HG03571 (cell line): ENCODE measurements around the gene PITX3.
"Not testable (repeated sequence)": the region's sequence is repeated elsewhere in the genome, so short reads cannot be mapped to it uniquely, and the experiment has no call there.

Source experiments
- ATAC-seq: cut with Tn5 transposase; IDR thresholded peaks from one replicate; pipeline ENCODE4 v1.9.1; 2021; ENCODE audit not compliant: unreplicated experiment

The PITX3 gene

GRCh38 chr10:102229810-102230263, 11.5 kb downstream of the PITX3 start:
- no peak for ATAC-seq

- no peak for ATAC-seq
Measured at GRCh38 chr10:102227050-102227449, 14.3 kb downstream of the PITX3 start.

GRCh38 chr10:102226542-102226870, 14.8 kb downstream of the PITX3 start:
- no peak for ATAC-seq

GRCh38 chr10:102225646-102226541, 15.4 kb downstream of the PITX3 start, which contains the start of gene ELOVL3:
ELOVL3 (plus strand) TSS chr10:102226299; CDS start chr10:102226549, 250 bp downstream.
- ATAC-seq = peak; percentile 86

GRCh38 chr10:102222797-102223196, 18.5 kb downstream of the PITX3 start:
- no peak for ATAC-seq

- no peak for ATAC-seq
Measured at GRCh38 chr10:102220612-102221011, 20.7 kb downstream of the PITX3 start.

- ATAC-seq = no peak
Measured at GRCh38 chr10:102219370-102219769, 21.9 kb downstream of the PITX3 start.

- not testable (repeated sequence) for ATAC-seq
Measured at GRCh38 chr10:102213599-102213998, 27.7 kb downstream of the PITX3 start.

GRCh38 chr10:102211615-102212299, 29.6 kb downstream of the PITX3 start:
- no peak for ATAC-seq

GRCh38 chr10:102208311-102209035, 32.8 kb downstream of the PITX3 start:
- no peak for ATAC-seq

- ATAC-seq = no peak
Measured at GRCh38 chr10:102202386-102202785, 38.9 kb downstream of the PITX3 start.

GRCh38 chr10:102200751-102201640, 40.3 kb downstream of the PITX3 start:
- no peak for ATAC-seq

- no peak for ATAC-seq
Measured at GRCh38 chr10:102198027-102198426, 43.3 kb downstream of the PITX3 start.

- ATAC-seq = no peak
Measured at GRCh38 chr10:102196893-102197292, 44.4 kb downstream of the PITX3 start.

GRCh38 chr10:102195296-102195870, 45.9 kb downstream of the PITX3 start:
- no peak for ATAC-seq

GRCh38 chr10:102191956-102192355, 49.4 kb downstream of the PITX3 start:
- no peak for ATAC-seq

GRCh38 chr10:102188941-102189898, 52.1 kb downstream of the PITX3 start:
- not testable (repeated sequence) for ATAC-seq

- no peak for ATAC-seq
Measured at GRCh38 chr10:102188298-102188940, 52.9 kb downstream of the PITX3 start.
